ENCODE measurements around the gene ANKRD66.
"Not testable (repeated sequence)": the region's sequence is repeated elsewhere in the genome, so short reads cannot be mapped to it uniquely, and the experiment has no call there.

The ANKRD66 gene

GRCh38 chr6:46756469-46757213 lies 9.9 kb downstream of the ANKRD66 start:
- DNase-seq: no peak

GRCh38 chr6:46757214-46757596 lies 10.5 kb downstream of the ANKRD66 start:
- no peak for DNase-seq

GRCh38 chr6:46758960-46759753 lies 12.4 kb downstream of the ANKRD66 start:
- no peak for DNase-seq

GRCh38 chr6:46760925-46761324 lies 14.2 kb downstream of the ANKRD66 start:
- no peak for DNase-seq

- no peak for DNase-seq
Observed at GRCh38 chr6:46763466-46763865, 16.7 kb downstream of the ANKRD66 start.

- DNase-seq: not testable (repeated sequence)
Observed at GRCh38 chr6:46764280-46764679, 17.5 kb downstream of the ANKRD66 start.

GRCh38 chr6:46764961-46765360 lies 18.2 kb downstream of the ANKRD66 start:
- DNase-seq: no peak

GRCh38 chr6:46772016-46772415 lies 25.3 kb downstream of the ANKRD66 start:
- DNase-seq: no peak

GRCh38 chr6:46772762-46773161 lies 26.0 kb downstream of the ANKRD66 start:
- DNase-seq: peak; percentile 25

- DNase-seq: no peak
Observed at GRCh38 chr6:46773201-46773855, 26.6 kb downstream of the ANKRD66 start.

GRCh38 chr6:46774736-46775135 lies 28.0 kb downstream of the ANKRD66 start:
- not testable (repeated sequence) for DNase-seq

- DNase-seq: no peak
Observed at GRCh38 chr6:46776070-46776712, 29.5 kb downstream of the ANKRD66 start.

GRCh38 chr6:46777476-46778346 lies 31.0 kb downstream of the ANKRD66 start:
- no peak for DNase-seq

- DNase-seq: peak; percentile 8
Observed at GRCh38 chr6:46781478-46782378, 35.0 kb downstream of the ANKRD66 start.

GRCh38 chr6:46784535-46784934 lies 37.8 kb downstream of the ANKRD66 start:
- no peak for DNase-seq

GRCh38 chr6:46787871-46788540 lies 41.3 kb downstream of the ANKRD66 start:
- DNase-seq: no peak

- DNase-seq: no peak
Observed at GRCh38 chr6:46788791-46789190, 42.1 kb downstream of the ANKRD66 start.

- DNase-seq: no peak
Observed at GRCh38 chr6:46789434-46790354, 43.0 kb downstream of the ANKRD66 start.

- DNase-seq: no peak
Observed at GRCh38 chr6:46790355-46790874, 43.7 kb downstream of the ANKRD66 start.

Measured in CD4-positive, alpha-beta T cell treated with Interleukin-4 for 4 hours (primary cell).